Stimulated activated CD8-positive, alpha-beta memory T cell treated with anti-CD3 and anti-CD28 coated beads, Interleukin-4, amount 100 ng/mL, for 48 hours (primary cell): ENCODE measurements around the gene DGKQ.

ENCODE experiments used
- DNase-seq: peaks from one replicate; pipeline ENCODE4 v3.0.0-alpha.2; 2020

The DGKQ gene

DNA sequence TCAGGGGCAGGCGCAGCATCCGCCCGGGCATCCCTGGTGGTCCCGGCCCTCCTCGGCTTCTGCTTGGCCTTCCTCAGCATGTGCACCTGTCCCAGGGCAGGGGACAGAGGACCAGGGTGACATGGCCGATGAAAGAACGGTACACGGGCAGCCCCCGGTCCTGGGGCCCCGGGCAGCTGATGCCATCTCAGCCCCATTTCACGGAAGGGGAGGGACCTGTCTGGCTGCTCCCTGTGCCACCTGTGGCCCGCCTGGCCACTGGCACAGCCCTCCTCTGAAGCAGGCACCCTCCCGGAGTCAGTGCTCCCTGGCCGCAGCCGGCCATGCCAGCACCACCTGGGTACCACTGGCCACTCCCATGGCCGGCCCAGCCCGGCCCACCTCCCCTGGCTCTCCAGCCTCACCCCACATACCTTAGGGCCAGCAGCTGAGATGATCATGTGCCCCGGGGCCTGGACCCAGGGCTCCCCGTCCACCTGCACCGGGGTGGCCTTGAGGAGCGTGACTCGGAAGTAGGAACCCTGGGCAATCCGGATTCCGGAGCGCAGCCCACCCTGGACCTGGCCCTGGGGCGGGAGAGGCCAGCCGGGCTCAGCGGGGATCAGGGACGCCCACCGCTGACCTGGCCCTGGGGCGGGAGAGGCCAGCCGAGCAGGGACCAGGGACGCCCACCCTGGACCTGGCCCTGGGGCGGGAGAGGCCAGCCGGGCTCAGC is 12.6 kb downstream of the DGKQ start:
- DNase-seq: no peak

DNA sequence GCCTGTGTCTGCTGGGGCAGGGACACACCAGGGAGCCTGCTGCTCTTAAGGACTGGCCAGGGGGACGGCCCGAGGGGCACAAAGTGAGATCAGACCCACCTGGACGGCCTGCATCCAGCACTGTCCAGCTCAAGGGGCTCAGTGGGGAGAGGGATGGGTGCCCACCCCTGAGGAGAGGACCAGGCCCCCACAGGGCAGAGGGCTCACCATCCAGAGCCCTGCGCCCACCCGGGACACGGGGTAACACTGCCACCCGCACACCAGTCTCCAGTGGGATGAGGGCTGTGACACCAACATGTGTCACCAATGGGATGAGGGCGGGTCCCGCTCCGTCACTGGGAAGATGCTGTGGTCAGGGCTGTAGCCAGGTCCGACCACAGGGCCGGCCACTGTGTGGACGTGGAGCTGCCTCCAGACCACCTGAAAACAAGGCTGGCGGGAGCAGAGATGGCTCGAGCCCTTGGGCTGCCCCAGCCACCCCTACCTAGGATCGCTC is 13.2 kb downstream of the DGKQ start:
- DNase-seq: no peak

DNA sequence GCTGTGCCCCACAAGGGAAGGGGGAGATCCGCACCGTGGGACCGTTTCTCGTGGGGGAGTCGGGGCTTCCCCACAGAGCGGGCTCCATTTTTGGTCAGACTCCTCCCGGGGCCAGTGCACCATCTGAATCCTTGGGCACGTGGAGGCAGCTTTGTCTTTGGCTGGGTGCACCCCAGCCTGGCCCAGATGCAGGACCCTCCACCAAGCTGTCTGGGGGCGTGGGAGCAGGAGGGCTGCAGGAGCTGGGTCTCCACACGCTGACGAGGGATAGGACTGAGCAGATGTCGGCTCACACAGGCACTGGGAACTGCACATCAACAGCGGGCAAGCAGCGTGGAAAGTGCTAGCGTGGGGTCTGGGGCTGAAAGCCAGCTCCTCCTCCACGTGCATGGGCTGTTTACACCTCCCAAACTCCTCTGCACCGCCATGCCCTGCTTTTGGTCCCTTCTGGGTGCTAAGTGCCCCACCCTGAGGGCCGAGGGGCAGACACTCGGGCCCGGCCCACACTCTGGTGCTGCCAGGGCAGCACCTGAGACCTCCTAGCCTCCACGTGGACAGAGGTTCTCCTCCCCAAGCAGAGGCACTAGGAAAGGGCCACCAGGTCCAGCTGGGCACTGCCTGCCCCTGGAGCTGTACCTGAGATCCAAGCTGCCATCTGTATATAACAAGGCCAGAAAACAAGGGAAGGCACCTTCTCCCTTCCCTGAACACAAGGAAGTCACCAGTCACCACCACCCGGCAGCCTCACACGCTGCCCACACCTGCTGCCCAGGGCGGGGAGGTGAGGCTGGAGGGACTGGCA is 13.8 kb downstream of the DGKQ start:
- DNase-seq: no peak

DNA sequence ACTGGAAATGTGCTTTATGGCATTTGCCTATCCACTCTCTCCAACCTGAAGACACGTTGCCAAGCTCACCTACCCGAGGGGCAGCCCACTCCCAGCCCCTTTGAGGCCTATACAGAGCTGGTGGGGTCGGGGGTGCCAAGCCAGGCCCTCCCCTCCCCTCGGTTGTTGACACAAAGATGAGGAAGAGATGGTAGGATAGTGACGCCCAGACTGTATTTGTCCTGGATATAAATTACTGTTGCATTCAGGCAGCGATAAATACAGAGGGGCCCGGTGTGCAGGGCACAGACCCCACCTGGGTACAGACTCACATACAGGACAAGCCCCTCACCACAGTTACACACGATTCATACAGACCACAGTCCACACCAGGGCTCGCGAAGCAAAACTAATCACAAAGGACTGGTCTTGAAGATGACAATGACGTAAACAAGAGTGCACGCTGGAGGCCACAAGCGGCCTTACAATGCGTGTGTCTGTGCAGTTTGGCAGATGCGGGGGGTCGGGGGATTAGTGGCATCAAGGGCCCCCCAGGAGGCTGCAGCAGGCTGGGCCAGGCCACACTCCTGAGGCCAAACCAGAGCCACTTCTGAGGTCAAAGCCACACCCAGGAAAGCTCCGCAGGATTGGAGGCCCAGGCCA is 14.6 kb downstream of the DGKQ start:
- no peak for DNase-seq

DNA sequence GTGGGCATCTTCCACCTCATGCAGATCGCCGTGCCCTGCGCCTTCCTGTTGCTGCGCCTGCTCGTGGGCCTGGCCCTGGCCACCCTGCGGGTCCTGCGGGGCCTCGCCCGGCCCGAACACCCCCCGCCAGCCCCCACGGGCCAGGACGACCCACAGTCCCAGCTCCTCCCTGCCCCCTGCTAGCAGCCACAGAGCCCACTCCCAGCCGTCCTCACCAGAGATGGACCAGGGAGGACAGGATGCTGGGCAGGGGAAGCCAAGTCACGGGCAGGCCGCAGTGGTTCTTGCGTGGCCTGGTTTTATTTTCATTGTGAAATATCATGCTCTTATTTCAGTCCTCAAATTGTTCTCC is 15.1 kb downstream of the DGKQ start:
- DNase-seq: no peak

DNA sequence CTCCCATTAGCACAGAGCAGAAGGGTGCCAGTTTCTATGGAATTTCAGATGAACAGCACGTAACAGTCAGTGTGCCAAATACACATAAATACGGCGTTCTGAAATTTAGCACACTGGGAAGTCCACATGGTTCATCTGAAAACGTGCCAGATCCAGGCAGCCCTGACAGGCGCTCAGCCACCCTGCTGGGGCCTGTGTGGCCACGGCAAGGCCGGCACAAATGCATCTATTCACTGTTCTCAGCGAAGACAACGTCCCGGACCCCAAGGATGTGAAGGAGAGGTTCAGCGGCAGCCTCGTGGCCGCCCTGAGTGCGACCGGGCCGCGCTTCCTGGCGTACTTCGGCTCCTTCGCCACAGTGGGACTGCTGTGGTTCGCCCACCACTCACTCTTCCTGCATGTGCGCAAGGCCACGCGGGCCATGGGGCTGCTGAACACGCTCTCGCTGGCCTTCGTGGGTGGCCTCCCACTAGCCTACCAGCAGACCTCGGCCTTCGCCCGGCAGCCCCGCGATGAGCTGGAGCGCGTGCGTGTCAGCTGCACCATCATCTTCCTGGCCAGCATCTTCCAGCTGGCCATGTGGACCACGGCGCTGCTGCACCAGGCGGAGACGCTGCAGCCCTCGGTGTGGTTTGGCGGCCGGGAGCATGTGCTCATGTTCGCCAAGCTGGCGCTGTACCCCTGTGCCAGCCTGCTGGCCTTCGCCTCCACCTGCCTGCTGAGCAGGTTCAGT is 15.6 kb downstream of the DGKQ start:
- no peak for DNase-seq

DNA sequence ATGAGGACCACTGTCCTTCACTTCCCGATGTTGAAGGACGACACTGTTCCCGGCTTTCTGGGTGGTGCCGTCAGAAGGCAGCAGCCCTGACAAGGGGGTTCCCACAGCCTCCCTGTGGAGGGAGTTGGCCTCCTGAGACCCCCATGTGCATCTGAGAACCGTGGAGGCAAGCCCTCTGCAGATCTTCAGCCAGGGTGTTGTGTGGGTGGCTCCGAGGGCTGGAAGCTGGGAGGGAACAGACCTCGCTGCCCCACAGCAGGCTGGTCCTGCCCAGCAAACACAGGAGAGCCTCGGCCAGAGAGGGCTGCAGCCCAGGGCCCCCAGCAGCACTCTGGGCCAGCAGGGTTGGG is 16.2 kb downstream of the DGKQ start:
- DNase-seq: no peak

DNA sequence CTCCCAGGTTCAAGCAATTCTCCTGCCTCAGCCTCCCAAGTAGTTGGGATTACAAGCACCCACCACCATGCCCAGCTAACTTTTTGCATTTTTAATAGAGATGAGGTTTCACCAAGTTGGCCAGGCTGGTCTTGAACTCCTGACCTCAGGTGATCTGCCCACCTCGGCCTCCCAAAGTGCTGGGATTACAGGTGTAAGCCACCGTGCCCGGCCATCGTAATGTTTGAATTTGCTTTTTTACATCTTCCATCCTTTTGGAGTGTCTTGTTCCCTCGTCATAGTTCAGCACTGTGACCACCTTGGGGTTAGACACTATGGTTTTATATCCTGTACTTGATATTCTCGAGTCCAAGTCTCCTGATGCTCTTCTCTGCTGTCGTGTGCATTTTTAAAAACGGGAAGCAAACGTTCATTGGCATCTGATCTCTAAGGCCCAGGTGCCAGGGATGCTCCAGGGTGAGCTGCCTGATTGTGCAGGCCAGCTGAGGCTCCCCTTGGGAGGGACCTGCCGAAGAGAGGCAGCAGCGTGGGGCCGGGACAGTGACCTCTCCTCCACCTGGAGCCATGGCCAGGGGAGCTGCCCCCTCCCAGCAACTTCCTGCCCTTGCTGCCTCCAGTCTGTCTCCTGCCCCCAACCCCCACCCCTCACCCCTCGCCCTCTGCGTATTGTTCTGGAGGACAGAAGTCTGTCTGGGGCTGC is 16.7 kb downstream of the DGKQ start:
- DNase-seq: no peak

DNA sequence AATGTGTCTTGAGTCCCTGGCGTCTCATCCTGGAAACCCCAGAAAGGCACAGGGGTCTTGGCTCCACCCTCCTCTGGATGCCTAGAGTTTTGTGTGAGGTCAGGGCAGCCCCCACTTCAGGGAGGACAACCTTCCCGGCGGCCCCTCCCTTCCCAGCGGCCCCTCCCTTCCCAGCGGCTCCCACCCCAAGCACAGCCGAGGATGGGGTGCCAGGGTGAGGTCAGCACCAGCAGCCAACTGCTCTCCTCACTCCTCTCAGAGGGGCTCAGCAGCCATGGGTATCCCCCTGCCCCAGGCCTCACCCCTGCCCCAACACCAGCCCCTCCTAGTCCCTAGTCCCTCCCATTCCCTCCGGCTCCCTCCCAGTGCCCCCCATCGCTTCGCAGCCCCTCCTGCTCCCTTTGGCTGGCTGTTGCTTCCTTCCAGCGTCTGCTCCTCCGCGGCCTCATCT is 17.4 kb downstream of the DGKQ start:
- no peak for DNase-seq

DNA sequence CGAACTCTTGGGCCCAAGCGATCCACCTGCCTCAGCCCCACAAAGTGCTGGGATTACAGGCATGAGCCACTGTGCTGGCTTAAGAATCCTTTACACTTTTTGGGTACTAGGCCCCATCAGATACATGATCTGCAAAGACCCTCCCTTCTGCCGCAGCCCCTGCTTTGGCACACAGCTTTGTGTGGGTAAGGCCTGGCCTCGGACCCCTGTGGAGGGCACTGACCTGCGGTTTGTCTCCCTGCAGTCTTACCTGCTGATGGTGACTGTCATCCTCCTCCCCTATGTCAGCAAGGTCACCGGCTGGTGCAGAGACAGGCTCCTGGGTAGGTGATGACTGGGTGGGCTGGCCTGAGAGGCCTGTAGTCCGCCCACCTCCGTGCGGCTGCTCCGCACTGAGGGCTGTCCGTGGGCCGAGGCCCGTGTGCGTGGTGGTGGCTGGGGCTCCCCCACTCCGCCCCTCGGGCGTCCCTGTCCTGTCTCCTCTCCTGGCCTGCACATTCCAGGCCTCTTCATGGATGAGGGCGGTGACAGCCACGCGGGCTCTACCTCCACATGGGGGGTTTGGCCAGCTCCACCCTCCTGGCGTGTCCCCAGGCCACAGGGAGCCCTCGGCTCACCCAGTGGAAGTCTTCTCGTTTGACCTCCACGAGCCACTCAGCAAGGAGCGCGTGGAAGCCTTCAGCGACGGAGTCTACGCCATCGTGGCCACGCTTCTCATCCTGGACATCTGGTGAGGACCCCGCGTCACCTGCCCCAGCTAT is 18.0 kb downstream of the DGKQ start:
- no peak for DNase-seq

DNA sequence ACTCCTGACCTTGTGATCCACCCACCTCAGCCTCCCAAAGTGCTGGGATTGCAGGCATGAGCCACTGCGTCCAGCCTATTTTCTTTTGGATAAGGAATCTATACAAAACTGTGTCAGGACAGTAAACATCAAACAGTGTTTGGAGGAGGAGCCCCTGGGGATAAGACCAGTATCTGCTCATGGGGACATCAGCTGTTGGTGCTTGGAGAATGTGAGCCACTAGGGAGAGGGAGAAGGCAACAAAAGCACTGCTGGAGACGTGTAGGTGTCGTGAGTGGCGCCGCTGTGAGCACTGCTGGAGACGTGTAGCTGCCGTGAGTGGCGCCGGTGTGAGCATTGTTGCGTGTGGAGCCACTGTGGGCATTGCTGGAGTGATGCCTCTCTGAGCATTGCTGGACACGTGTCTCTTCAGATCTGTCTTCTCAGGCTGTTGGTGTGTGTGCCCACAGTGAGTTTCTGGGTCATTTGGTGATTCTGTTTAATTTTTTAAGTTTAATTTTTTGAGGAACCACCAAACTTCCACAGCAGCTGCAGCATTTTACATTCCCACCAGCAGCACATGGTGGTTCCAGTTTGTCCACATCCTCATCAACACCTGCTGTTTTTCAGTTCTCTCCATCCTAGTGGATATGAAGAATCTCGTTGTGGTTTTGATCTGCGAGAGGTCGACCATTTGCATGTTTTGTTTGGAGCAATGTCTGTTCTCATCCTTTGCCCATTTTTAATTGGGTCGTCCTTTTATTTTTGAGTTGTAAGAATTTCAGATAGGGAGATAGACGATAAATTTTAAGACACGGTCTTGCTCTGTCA is 19.0 kb downstream of the DGKQ start:
- DNase-seq: no peak

DNA sequence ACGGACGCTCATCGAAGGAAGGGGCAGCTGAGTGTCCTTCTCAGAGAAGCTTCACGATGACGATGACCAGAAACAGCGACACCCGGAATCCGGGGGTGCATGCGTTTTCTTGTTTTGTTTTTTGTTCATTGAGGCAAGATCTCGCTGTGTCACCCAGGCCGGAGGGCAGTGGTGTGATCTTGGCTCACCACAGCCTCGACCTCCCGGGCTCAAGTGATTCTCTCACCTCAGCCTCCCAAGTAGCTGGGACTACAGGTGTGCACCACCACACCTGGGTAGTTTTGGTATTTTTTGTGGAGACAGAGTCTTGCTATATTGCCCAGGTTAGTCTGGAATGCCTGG is 19.8 kb downstream of the DGKQ start:
- DNase-seq: no peak

DNA sequence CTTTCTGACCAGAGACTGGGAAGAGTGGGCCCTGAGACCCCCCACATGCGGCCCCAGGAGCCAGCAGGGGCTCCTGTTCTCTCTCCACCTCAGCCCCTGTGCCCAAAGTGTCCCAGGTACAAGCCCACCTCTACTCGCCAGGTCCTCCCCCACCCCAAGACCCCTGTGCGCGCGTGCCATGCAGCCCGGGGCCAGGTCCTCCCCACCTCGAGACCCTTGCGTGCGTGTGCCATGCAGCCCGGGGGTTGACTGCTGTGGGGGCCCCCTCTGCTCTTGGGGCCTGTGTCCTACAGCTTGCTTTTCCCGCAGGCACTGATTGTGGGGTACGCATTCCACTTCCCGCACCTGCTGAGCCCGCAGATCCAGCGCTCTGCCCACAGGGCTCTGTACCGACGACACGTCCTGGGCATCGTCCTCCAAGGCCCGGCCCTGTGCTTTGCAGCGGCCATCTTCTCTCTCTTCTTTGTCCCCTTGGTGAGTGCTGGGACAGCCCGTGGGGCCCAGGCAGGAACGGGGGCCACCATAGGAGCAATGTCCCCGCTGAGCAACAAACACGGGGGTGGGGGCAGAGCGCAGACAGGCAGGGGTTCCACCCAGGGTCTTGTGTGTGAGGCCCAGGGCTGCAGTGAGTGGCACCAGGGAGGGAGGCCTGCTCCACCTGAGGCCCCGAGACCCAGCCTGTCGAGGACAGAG is 20.3 kb downstream of the DGKQ start:
- no peak for DNase-seq

DNA sequence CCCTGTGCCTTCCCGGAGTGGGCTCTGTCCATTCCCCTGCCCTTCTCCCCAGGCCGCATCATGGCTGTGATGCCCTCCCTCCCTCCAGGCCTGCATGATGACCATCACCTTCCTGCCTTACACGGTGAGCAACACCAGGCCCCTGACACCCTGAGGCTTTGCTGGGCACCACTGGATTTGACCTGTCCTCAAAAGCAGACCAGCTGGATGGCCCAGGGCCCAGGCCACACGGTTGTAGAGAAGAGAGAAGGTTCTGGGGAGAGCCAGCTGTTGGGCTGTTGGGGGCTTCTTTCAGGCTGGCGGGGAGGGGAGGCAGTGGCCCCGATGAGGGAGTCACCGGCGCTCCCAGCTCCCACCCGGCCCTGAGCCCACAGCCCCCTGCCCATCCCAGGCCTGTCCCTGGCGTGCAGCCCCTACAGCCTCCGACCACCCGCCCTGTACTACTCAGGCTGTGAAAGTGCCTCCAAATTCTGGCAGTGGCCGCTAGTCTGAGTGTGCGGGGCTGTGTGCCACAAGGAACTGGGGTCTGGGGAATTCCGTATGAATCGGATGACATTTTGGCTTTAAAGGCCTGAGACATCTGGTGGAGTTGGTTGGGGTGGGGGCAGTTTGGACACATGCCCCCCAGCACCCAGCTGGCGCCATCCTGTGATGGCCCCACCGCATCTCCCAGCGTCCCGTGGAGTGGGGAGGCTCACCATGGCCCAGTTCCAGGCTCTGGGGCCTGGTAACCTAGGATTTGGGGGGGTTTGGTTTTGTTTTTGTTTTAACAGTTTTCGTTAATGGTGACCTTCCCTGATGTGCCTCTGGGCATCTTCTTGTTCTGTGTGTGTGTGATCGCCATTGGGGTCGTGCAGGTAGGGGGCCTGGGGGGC is 21.5 kb downstream of the DGKQ start:
- no peak for DNase-seq

DNA sequence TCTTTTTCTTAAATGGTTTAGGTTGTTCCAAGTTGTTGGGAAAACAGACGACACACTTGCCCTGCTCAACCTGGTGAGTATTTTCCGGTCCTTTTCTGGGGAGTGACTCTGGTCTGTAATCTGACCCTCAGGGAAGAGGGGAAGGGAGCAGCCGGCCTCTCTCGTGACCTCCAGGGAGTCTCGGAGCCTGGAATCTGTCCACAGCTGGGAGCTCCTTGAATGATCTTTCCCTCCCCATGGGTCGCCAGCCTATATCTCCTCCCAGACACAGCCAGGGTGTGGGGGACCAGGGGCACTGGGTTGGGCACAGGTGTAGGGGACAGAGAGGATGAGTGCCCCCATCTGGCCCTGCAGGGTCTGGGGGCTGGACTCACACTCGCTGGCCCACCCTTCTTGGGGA is 22.2 kb downstream of the DGKQ start:
- no peak for DNase-seq

DNA sequence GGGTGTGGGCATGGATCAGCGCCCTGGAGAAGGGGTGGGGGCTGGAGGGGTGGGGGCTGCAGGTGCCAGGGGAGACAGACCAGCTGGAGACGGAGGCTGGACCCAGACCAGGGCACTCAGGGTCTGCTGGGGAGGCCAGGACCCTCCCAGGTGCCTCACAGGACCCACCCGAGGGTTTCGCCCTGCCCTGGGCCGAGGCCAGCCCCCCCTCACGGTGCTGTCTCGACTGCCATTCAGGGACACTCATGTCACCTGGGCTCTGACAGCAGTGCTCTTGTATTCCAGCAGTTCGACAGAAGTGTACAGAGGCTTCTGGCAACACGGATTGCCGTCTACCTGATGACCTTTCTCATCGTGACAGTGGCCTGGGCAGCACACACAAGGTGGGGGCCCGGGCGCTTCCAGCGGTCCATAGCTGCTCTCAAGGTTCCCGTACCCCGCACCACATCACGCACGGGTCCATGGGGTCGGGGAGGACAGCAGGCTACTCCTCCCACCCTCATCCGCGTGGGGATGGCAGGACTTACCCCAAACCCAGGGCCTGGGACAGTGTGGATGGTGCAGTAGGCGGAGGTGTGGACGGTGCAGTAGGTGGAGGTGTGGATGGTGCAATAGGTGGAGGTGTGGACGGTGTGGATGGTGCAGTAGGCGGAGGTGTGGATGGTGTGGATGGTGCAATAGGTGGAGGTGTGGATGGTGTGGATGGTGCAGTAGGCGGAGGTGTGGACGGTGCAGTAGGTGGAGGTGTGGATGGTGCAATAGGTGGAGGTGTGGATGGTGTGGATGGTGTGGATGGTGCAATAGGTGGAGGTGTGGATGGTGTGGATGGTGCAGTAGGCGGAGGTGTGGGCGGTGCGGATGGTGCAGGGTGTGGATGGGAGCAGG is 23.0 kb downstream of the DGKQ start:
- DNase-seq: no peak

DNA sequence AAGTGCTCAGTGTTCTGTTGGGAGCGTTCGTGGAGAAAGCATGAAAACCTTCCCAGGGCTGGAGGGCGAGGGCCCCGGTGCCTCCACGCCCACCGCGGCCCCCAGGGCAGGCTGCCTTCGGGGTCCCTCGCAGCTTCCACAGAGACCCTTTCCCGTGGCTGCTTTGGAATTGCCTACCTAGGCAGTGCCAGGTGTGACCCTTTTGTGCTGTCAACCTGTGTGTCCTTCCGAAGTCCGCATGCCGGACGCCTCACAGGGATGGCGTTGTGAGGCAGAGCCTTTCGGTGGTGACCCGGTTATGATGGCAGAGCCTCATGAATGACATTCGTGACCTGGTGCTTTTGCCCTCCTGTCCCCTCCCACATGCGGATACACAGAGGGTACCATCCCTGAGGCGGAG is 23.7 kb downstream of the DGKQ start:
- no peak for DNase-seq

DNA sequence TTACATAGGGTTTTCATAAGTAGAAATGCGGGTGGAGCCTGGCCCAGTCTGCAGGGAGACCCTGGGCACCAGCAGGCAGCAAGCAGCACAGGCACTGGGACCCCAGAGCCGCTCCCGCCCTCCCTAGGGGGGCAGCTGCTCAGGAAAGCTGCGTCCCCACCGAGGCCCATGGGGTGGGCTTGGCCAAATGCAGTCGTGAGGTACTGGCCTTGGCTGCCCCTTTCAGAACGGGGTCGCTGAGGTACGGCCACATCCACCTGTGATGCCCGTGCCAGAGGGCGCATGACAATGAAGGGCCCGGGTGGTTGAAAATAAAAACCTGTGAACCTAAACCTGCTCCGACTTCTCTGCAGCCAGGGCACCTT is 24.5 kb downstream of the DGKQ start:
- no peak for DNase-seq
